ES-I3 (cell line): ENCODE results near the gene ETV5.
A peak's percentile ranks its signal among the peaks of the same experiment; 100 is the strongest.

ENCODE experiments used
- H3K36me3 ChIP-seq: 2 replicates; pipeline ENCODE4 v1.6.1; 2013; ENCODE audit warnings: mild to moderate bottlenecking, low read length, control low read depth, moderate library complexity; ENCODE audit not compliant: insufficient read depth
- H3K4me1 ChIP-seq: 2 replicates; pipeline ENCODE4 v1.6.1; 2013; ENCODE audit warnings: mild to moderate bottlenecking, control low read depth, low read length; ENCODE audit not compliant: insufficient read depth
- H3K9ac ChIP-seq: 2 replicates; pipeline ENCODE4 v1.6.1; 2013; ENCODE audit warnings: low read depth, mild to moderate bottlenecking, low read length, moderate library complexity
- H3K9me3 ChIP-seq: 2 replicates; pipeline ENCODE4 v1.6.1; 2013; ENCODE audit warnings: mild to moderate bottlenecking, low read length, moderate library complexity; ENCODE audit not compliant: control insufficient read depth, insufficient read depth

ETV5 gene

DNA sequence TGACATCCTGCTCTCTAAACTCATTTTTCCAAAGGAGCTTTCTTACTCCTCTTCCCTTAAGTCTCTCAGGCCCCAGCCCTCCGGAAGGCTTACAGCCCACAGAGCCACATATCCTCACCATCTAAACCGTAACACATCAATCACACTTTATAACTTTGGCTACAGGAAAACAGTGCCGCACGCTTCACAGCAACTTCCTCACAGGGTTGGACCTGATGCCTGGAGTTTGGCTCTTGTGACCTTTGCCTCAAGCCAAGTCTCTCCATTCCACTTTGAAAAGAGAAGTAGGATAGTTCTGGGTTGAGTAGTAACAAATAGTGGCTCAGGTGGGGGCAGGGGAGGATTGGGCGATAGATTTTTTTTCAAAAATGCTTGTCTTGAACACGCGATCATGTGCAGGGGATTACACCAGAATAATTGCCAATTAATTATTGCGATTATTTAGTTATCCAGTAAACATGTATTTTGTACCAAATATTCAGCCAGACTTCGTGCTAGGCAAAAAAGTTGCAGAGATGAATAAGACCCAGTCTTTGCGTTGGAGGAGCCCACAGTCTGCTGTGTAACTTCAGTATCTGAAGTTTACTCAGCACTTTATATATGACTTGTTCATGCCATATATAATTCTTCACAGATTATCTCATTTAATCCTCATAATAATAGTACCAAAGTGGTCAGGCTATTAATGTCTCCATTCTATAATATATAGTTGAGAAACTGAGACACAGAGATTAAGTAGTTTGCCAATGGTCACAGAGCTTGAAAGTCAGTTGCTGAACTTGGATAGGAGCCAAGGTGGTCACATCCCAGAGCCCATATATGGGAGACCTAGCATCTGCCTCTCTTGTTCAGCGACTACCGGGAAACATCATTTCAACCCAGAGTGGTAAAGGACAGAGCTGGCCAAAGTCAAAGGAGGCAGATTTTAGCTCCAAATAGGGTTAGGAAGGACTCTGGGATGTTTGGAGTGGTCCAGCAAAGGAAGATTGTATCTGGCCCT is 2.4 kb upstream of the ETV5 start:
- H3K9me3 ChIP-seq = no peaks in the 10 kb centered on the region
- peaks cover 6% of the 10 kb centered on the region; the same call in 1 of the 2 replicates for H3K4me1 ChIP-seq
- no peaks in the 10 kb centered on the region for H3K36me3 ChIP-seq
- H3K9ac ChIP-seq = no peak overlapping the region

DNA sequence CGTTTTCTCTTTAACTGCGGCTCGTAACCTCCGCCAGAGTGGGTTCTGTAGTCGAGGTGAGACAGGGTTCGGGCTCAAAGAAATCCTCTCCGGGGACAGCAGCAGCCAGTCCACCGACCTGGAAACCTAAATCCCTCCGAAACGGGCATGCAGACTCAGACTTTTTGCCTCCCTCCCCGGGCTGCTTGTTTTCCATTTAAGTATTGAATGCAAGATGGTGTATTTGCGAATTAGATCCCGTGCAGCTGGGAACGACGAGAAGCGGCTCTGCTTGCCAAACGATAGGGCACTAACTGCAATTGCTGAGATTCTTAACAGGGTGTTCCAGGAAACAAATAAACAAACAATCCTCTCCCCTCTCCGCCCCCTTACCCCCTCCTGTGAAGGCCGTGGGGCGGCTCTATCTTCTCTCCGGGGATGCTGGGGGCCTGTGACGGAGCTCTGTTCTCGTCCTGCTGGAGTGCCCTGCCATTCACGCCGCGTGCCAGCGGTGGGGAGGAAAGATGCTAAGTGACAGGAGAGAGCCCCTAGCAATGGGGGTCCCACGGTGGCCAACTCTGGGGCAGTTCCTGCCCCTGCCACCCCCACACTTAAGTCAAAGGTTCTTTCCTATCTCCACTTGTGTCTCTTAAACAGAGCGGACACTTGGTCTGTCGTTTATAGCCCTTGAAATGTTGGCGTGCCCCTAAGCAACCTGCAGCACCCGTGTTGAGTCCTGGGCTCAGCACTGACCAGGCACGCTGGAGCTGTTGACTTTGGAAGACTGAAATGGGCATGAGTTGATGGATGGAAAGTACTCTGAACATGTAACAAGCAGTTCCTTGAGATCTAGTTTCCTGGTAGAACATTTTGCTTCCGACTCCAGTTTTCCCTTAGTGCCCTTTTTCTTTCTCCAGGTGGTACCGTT is 1.3 kb upstream of the ETV5 start:
- Histone ChIP-seq H3K9ac (peak overlapping the region; percentile 66; the same call in 1 of the 2 replicates), H3K9me3 (no peaks in the 10 kb centered on the region), H3K36me3 (no peaks in the 10 kb centered on the region), H3K4me1 (peaks cover 14% of the 10 kb centered on the region)

DNA sequence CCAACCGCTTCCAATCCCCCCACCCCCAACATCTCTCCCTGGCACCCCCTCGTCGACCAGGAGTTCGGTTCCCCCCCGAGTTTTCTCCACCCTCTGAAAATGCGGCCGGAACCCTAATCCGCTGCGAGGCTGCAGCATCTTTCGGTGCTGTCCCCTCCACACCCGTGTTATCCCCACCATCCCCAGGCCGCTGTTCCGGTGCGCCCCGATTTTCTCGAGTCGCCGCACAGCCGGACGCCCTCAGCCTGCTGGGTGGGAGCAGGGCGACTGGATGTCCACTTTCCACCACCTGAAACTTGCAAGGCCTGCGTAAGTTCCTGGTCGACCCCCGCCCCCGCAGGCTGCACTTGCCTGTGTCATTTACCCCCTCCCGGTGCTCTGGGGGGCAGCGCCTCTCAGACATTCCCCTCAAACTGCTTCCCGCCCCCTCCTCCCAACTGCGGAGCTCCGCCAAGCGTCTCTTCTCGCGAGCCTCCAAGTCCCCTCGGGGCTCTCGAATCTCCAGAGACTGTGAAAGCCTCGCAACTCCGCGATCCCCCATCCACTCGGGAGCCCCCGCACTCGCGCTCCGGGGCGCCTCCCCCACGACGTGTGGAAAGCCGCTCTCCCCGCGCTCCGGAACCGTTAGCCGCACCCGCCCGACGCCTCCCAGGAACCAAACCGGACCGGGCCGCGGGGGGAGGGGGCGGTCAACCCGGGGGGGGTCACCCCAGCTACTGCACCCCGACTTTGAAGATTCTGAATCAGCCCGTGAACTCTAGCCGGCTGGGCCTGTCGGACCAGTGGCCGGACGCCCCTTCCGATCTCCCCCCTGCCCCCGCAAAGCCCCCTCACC is 566 bp downstream of the ETV5 start:
- H3K4me1 ChIP-seq = peaks cover 25% of the 10 kb centered on the region

DNA sequence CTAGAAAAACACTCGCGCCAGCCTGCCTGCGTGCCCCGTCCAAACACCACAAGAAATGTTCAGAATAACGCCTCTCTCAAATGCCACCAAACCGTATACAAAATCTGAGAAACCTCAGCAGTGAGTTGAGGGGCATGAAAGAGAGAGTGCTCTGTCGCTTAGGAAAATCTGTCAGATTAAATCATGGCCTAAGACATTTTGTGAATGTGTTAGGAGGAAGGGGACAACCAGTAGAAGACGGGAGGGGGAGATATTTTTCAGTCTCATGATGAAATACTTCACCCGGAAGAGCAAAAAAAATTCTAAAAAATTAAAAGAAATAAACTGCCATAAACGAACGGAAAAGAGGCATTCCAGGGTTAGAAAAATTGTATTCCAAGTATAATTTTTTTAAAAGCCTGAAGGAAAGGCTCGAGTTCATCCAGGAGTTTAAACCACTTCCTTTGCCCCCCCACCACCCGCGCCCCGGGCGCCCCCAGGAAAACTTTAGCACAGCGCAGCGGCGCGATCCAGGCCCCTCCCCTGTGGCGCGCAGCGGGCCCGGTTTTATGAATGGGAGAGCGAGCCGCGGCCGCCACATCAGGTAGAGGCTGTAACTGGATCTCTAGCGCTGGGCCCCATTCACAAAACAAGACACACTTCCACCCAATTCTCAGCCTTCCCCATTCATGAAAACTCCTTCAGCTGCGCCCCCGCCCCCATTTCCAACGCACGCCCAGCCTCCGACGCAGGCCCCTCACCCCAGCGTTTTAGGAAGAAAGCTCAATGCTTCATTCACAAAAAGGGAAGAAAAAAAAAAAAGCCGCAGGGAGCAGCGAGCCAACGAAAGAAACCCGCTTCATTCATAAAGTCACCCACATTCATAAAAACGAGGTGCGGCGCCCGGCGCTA is 1.4 kb downstream of the ETV5 start:
- Histone ChIP-seq H3K4me1 (peaks cover 31% of the 10 kb centered on the region), H3K36me3 (no peaks in the 10 kb centered on the region), H3K9ac (peak overlapping the region; percentile 82), H3K9me3 (no peaks in the 10 kb centered on the region)

More for the DNA sequence above, 566 bp downstream of the ETV5 start:
- Histone ChIP-seq H3K9me3 (no peaks in the 10 kb centered on the region), H3K36me3 (no peaks in the 10 kb centered on the region), H3K9ac (peak overlapping the region; percentile 82)

DNA sequence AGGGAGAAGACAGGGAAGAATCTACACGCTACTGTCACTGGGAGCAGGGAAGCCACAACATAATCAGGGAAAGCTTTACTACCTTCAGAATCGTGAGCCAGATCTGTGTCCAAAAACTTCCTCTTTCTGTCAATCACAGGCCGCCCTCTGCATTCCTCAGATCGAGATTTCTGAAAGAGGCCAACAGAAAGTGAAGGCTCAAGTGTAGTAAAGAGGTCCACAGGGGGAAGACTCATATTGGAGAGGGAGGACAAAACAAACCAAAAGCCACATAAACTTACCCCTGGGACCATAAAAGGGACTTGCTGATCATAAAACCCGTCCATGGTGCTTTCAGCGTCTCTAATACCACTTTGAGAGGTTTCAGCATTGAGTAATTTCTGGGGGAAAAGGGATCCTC is 3.3 kb downstream of the ETV5 start:
- peaks cover 28% of the 10 kb centered on the region for H3K4me1 ChIP-seq
- no peak overlapping the region for H3K9ac ChIP-seq
- H3K36me3 ChIP-seq = no peaks in the 10 kb centered on the region
- no peaks in the 10 kb centered on the region for H3K9me3 ChIP-seq

DNA sequence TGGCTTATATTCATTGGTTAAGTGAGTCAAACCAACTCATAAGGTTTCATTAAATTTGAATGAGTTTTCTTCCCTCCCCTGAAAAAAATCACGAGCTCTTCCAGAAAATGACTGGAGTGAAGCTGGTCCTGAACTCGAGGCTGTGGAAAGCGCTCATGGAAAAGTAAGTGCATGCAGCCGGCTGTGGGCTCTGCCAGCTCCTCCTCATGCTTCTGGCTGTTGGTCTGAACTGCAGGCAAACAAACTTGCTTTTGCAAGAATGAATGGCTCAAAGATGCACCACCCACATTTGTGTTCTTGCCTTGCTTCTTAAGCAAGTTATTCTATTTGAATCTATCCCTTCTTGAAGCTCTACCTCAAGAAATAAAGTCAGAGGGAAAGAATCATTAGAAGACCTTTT is 6.2 kb downstream of the ETV5 start:
- Histone ChIP-seq H3K9me3 (no peaks in the 10 kb centered on the region), H3K9ac (no peak overlapping the region), H3K36me3 (no peaks in the 10 kb centered on the region), H3K4me1 (peaks cover 39% of the 10 kb centered on the region)

DNA sequence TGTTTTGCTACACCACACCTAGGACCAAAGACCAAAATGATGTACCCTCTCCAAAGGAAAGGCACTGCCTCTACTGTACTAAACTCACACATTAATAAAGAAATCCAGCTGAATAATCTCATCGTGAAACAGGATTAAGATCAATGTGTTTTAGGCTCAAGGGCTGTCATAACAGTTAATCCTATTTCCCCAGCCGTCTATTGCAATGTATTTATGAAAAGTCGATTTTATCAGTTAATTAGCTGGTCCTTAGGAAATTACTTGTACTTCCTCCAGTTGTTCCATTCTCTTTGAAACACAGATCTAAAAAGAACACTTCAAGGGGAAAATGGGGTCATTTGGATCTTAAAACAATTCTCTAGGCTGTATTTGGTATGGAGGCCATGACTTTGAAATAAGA is 8.5 kb downstream of the ETV5 start:
- H3K4me1 ChIP-seq = peaks cover 53% of the 10 kb centered on the region

DNA sequence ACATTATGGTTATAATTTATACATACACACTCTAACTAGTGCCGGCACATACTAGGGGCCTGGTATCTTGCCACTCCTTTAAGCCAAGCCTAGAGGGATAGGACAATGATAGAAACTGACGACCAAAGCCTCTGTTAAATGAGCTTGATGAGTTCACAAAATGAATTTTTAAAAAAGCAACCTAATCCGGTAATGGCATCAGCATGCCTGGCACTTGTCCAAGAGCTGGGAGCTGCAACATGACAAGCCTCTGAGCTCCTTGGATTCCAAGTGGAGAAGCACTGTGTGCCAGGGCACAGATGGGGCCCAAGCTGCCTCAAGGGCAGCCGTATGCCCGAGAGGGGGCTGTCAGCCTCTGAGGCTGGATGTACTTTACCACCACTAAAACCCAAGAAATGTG is 9.7 kb downstream of the ETV5 start:
- no peaks in the 10 kb centered on the region for H3K36me3 ChIP-seq
- no peak overlapping the region for H3K9ac ChIP-seq
- no peaks in the 10 kb centered on the region for H3K9me3 ChIP-seq
- H3K4me1 ChIP-seq = peaks cover 49% of the 10 kb centered on the region

More for the DNA sequence above, 8.5 kb downstream of the ETV5 start:
- no peaks in the 10 kb centered on the region for H3K36me3 ChIP-seq
- H3K9me3 ChIP-seq = no peaks in the 10 kb centered on the region
- H3K9ac ChIP-seq = no peak overlapping the region

DNA sequence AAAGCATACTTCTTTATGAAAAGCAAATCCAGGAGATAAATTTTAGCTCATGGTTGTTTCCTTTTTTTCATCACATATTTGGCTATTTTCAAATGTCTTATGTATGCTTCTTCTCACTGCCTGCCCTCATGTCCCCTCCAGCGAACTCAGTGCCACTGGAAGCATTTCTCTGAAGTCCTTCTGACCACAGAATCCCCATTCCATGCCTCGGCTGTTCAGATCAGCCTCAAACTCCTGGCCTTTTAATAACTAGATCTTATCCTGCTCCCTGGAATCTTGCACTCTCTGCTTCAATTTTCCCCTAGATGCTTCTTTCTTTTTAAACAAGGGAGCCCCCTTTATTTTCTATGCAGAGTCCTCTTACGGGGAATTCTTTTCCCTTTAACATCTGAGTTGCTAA is 10.1 kb downstream of the ETV5 start:
- Histone ChIP-seq H3K36me3 (no peaks in the 10 kb centered on the region), H3K9me3 (no peaks in the 10 kb centered on the region), H3K9ac (peak overlapping the region; percentile 42; the same call in 1 of the 2 replicates), H3K4me1 (peaks cover 45% of the 10 kb centered on the region)

DNA sequence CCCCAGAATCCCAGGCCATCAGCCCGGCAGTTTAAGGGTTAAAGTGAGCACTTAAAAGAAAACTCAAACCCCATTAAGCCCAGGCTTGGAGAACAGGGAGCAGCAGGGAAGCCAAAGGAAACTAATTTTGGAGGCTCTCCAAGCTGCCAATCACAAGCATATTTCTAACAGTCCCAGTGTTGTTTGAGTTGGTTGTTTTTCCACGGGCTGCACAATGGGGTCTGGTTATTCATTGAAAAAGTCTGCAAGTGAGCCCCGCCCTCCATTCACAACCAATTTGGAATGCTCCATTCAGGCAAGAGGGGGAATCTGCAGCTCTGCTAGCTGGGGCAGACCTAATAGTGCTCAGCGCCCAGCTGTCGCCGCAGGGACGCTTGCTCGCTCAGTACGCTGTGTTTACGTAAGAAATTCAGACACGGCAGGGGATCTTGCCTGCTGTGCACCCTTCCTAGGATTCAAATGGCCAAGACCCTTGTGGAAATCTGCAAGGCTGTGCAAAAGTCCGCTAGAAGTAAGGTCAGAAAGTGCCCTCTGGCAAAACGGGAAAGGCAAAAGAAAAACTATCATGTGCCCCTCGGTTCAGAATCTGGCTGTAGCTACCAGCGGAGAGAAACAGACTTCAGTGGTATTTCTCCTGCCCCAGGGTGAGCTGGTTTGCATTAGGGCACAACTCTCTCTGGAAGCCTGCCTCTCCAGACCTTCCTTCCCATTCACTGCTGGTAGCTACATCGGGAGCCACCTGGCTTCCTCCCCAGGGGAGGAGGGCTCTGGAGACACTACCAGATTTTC is 11.0 kb downstream of the ETV5 start:
- H3K9me3 ChIP-seq = no peaks in the 10 kb centered on the region
- H3K36me3 ChIP-seq = no peaks in the 10 kb centered on the region
- peaks cover 46% of the 10 kb centered on the region for H3K4me1 ChIP-seq
- peak overlapping the region; percentile 42 for H3K9ac ChIP-seq

DNA sequence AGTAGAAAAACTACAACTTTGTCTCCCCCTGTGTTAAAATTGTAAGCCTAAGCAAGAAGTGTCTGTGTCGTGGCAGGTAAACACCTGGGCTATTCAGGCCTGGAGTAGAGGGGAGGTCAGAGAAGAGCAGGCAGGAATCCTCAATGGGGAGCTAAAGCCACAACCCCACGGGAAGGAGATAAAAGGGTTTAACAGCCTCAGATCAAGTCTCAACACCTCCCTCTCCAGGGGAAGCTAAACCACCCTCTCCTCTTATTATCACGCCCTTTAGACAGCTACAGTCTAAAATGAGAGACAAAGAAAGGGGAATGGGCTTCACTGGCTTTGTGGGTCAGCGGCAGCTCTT is 11.6 kb downstream of the ETV5 start:
- Histone ChIP-seq H3K9me3 (no peaks in the 10 kb centered on the region), H3K9ac (peak overlapping the region; percentile 42), H3K4me1 (peaks cover 46% of the 10 kb centered on the region), H3K36me3 (no peaks in the 10 kb centered on the region)

DNA sequence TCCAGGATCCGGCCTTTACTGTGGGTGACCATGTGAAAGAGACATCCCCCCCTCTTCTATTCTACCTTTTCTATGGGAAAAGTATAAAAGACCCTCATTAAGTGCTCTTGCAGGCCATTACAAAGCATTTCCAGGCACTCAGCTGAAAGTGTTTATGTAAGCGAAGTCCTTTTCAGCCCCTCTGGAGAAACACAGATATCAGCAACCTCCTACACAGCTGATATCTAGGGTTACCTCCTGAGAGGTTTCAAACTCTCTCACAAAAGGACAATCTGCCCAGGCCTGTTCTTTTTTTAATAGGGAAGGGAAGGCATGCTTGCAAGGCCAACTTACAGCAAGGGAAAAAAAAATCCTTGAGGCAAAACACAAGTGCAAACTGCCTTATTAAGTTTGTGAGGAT is 12.6 kb downstream of the ETV5 start:
- Histone ChIP-seq H3K9me3 (no peaks in the 10 kb centered on the region), H3K9ac (no peak overlapping the region), H3K36me3 (no peaks in the 10 kb centered on the region), H3K4me1 (peaks cover 49% of the 10 kb centered on the region)
